Stimulated activated CD4-positive, alpha-beta T cell treated with anti-CD3 and anti-CD28 coated beads, TNF-alpha, amount 100 ng/mL, for 48 hours (primary cell): ENCODE data around the gene NUDT8.

Experiments used
- DNase-seq, 3 donors: peaks; one replicate each; pipeline ENCODE4 v3.0.0-alpha.2; 2020; ENCODE audit warnings: low read depth in 3 of 3

The NUDT8 gene

GRCh38 chr11:67629386-67630227 is at the start of gene NUDT8:
Gene NUDT8, minus strand, starts transcription at chr11:67629937. Its CDS starts 26 bp downstream, at chr11:67629911.
- DNase-seq, result peak; percentile 75 to 82 (median 81)

GRCh38 chr11:67675058-67675747 is 45.5 kb upstream of the NUDT8 start:
- no peak for DNase-seq

- DNase-seq, result no peak
Observed at GRCh38 chr11:67674442-67674871, 44.7 kb upstream of the NUDT8 start, which contains the start of gene ALDH3B2. Gene ALDH3B2, minus strand, starts transcription at chr11:67674623. Its CDS starts 7,688 bp downstream, at chr11:67666935.

- DNase-seq, result no peak
Observed at GRCh38 chr11:67673902-67674301, 44.2 kb upstream of the NUDT8 start.

- no peak for DNase-seq
Observed at GRCh38 chr11:67673358-67673757, 43.6 kb upstream of the NUDT8 start.

- DNase-seq, result no peak
Observed at GRCh38 chr11:67671211-67671520, 41.4 kb upstream of the NUDT8 start.

- no peak for DNase-seq
Observed at GRCh38 chr11:67670316-67671210, 40.8 kb upstream of the NUDT8 start.

- no peak for DNase-seq
Observed at GRCh38 chr11:67668192-67668551, 38.4 kb upstream of the NUDT8 start.

- no peak for DNase-seq
Observed at GRCh38 chr11:67667490-67668191, 37.9 kb upstream of the NUDT8 start.

- no peak for DNase-seq
Observed at GRCh38 chr11:67666676-67667489, 37.1 kb upstream of the NUDT8 start.

- DNase-seq, result no peak
Observed at GRCh38 chr11:67666303-67666645, 36.5 kb upstream of the NUDT8 start.

GRCh38 chr11:67665541-67666302 is 36.0 kb upstream of the NUDT8 start:
- DNase-seq, result no peak

GRCh38 chr11:67664696-67665540 is 35.2 kb upstream of the NUDT8 start:
- DNase-seq, result no peak

- no peak for DNase-seq
Observed at GRCh38 chr11:67664213-67664585, 34.5 kb upstream of the NUDT8 start.

GRCh38 chr11:67663532-67664212 is 33.9 kb upstream of the NUDT8 start:
- DNase-seq, result no peak

- no peak for DNase-seq
Observed at GRCh38 chr11:67662835-67663531, 33.2 kb upstream of the NUDT8 start.

- no peak for DNase-seq
Observed at GRCh38 chr11:67662142-67662834, 32.6 kb upstream of the NUDT8 start.
